ENCODE data around the gene SLC22A16.

SLC22A16 gene

GRCh38 chr6:110404607-110405006, 71.8 kb downstream of the SLC22A16 start:
- no peak for DNase-seq (ENCODE audit: low read depth)

- DNase-seq (ENCODE audit: low read depth) = no peak
These were observed 74.7 kb downstream of the SLC22A16 start for GRCh38 chr6:110401585-110402176.

DNA sequence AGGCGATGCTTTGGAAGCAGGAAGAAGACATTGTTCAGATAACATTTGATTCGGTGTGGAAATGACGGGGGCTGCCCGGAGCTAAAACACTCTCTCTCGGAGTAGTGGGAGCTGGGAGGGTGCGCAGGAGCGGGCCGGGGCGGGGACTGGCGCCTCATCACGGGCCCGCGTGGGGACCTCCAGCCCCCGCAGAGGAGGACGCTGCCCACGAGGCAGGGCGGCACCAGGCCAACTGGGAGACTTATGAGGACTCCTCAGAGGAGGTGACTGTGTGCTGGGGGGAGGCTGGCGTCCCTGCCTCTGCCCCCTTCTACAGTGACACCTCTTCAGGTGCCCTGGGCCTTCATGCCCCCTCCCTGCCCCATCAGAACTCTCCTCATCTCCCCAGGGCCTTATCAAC, 76.2 kb downstream of the SLC22A16 start:
- DNase-seq (ENCODE audit: low read depth) = no peak

GRCh38 chr6:110399219-110400071, 77.0 kb downstream of the SLC22A16 start:
- no peak for DNase-seq (ENCODE audit: low read depth)

GRCh38 chr6:110398778-110399177, 77.6 kb downstream of the SLC22A16 start:
- DNase-seq (ENCODE audit: low read depth) = no peak

DNA sequence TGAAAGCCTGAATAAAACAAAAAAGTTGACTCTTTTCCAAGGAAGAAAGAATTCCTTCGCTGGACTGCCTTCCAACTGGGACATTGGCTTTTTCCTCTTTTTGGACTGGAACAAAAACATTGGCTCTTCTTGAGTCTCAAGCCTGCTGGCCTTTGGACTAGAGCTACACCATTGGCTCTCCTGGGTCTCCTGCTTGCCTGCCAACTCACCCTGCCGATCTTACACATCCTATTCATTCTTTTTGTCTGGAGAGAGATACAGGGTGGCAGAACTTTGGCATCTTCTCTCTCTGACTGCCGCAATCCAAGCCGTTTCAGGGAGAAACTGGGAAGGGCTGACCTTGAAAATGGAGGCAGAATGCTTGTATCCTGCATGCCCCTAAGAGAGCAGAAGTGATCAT, 81.2 kb downstream of the SLC22A16 start:
- DNase-seq (ENCODE audit: low read depth) = no peak

DNA sequence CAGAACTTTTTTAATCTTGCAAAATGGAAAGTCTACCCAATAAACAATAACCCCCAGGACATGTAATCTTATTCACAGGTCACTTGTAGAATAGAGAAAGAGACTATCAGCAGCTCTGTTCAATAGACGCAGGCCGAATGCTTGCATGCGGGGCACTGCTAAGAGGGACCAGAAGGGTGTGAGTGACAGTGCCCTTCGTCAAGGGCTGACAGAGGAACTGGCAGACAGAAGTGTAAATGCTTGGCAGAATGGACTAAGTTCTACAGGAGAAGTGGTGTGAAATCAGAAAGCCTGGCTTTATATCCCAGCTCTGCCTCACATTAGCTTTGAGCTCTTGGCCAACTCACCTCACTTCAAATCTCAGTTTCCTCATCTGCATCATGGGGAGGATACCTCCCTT, 82.0 kb downstream of the SLC22A16 start:
- DNase-seq (ENCODE audit: low read depth) = no peak

DNA sequence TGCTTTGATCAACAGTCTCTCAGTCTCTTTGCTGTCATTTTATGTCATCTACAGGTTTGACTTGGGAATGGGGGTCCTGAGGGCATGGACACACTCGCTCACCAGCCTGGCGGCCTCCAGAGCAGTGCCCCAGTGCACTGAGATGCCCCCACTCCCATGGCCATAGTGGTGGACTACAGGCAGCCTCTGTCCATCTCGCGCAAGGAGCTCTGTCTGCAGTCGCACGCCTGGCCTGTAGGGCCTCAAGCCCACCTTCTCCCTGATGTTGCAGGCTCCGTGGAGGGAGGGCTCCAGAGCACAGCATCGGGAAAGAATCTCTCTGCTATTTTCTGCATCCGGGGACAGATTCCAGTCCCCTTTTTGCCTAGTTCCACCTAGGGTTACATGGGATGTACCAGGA, 83.7 kb downstream of the SLC22A16 start:
- DNase-seq (ENCODE audit: low read depth) = no peak

DNA sequence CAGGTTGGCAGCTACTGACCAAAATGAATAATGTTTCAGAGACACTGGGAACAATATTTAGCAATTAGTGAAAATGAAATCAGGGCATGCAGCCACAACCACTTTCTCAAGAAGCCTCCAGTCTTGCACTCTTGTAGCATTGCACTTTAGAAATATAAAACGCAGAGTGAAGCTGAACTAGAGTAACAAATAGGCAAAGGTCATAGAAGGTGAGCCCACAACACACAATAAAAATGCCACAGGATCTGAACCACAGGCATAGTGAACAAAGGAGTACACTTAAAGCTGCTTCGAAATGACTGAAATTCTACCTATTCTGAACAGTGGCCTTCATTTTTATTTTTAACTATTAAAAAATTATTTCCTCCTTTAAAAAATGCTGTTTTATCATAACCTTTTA, 86.0 kb downstream of the SLC22A16 start:
- no peak for DNase-seq (ENCODE audit: low read depth)

DNA sequence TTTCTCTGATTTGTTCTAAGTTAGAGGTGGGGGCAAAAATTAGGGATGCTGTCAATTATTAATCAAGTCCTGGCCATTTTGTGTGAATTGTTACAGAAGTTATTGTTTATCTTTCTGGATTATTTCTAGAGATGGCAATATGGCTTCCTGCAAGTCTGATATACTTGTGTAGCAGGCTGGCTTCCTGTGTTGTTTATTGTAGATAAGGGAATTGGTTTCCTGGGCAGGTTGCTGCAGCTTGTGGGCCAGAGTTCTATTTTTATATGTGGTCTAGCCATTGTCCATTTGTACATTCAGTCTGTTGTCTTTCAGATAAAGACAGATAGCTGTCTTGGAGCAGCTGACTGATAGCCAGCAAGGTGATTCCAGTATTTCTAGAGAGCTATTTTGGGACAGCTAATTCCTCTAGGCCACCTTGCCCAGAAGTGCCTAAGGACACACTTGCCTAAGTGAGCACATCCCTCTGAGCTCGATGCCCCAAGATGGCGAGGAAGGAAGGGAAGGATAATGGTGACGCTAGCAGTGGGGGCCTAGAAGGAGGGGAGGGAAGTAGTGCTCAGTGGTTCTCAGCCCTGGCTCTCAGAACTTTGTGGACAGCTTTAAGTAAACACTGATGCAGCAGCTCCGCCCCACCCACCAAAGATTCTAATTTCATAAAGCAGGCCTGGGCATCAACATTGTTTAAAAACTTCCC, 86.6 kb downstream of the SLC22A16 start:
- no peak for DNase-seq (ENCODE audit: low read depth)

DNA sequence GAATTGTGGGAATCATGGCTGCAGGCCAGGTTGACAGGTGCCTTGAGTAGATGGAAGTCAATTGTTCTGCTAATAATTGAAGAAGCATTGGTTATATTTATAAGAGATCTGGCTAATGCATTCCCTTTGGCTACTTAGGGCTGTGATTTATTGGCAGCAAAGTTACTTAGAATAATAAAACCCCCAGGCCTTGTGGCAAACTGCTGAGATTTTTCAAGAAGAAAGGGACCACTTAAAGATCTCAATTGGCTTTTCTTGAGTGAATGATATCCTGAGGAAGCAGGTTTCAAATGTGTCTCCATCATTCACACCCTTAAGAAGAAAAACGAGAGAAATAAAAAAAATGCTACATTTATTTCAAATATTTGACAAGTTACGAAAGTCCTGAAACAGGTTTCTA, 88.4 kb downstream of the SLC22A16 start:
- DNase-seq (ENCODE audit: low read depth) = no peak

GRCh38 chr6:110385458-110385863, 91.0 kb downstream of the SLC22A16 start:
- no peak for DNase-seq (ENCODE audit: low read depth)

GRCh38 chr6:110378552-110378951, 97.9 kb downstream of the SLC22A16 start:
- no peak for DNase-seq (ENCODE audit: low read depth)

Measured in T-helper 22 cell (primary cell).